GM20431 (cell line): Measurements from ENCODE around the gene CERS3.

Experiments
- in situ Hi-C: fragments of 300-500 bp; cut with MseI, MboI; formaldehyde crosslinking; loops from one replicate; pipeline ENCODE4 v1.15.0; 2020; ENCODE audit warnings: low sequenced_read_pairs; ENCODE audit not compliant: unreplicated experiment

CERS3 gene

DNA sequence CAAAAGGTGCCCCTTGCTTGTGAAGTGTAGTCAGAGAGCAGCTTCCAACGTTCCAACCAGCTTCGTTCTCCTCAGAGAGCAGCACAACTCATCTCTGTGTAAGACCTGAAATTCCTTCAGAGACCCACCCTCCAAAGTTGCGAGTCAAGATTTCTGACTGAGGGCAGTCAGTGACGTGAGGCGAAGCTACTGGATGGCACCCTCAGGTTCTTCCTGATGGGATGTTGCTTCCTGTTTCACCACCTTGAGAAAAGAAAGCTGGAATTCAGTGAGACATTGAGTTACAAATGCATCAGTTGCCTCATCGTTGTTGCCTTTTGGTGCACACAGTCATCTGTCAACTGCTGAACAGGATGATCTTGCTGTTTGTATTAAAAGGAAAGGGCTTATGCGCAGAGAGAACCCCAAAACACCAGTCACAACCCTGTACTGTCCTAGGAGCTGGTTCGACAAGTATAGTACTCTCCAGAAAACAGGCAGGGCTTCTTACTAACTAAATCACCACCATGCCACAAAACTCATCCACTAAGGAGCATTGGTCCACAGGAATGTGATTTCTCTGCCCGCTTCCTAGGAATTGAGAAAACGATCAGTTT lies at the start of gene CERS3:
Gene CERS3, minus strand, starts transcription at position 118 of the 596 bp plus-strand sequence. CDS start 27,101 bp downstream, outside the sequence.
- in situ Hi-C loops = no loop called here

- in situ Hi-C loops = no loop called here
Measured at GRCh38 chr15:100573526-100573925, 44.8 kb upstream of the CERS3 start.

GRCh38 chr15:100572362-100572983 lies 43.7 kb upstream of the CERS3 start:
- in situ Hi-C loops = no loop called here

GRCh38 chr15:100571592-100572167 lies 42.9 kb upstream of the CERS3 start:
- in situ Hi-C loops = no loop called here

DNA sequence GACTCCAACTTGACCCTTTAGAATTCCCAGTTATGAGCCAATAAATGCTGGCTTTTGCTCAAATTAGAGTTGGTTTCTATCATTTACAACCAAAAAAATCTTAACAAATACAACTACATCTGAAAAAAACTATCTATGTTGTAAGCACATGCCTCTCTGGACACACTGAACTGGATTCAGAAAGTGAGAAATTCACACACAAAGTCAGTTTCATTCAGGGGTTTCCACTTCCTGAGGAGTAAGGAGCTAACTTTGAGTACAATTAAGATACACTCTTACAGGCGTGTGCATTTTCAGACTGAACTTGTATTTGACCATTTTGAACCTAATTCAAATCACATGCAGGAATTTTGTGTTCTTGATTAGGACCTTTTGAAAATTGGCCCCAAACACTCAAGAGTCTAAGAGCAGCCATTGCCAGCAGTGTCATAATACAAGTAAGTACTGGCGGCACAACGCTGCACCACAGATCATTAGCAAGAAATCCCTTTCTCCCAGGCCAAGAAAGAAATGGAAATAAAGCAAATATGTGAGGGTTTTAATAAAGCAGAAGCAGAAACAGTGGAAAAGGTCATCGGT lies 42.1 kb upstream of the CERS3 start:
- in situ Hi-C loops = no loop called here

DNA sequence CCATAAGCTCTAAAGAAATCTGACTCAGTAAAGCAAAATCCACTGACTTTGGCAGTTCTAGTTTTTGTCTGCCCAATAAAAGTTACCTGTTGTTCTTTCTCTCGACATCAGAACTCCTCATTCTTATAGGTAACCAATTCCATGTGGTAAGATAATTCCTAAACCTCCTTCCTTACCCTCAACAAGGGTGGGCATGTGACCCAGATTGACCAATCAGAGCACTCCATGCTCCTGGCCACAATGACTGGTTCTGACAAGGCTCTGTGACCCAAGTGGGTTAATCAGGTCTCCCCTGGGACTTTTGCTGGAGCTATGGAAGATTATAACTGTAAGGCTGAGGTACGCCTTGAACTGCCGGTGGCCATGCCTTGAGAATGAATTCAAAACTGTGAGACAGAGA lies 41.5 kb upstream of the CERS3 start:
- in situ Hi-C loops = no loop called here

- in situ Hi-C loops = no loop called here
Measured at GRCh38 chr15:100569391-100569790, 40.6 kb upstream of the CERS3 start.

DNA sequence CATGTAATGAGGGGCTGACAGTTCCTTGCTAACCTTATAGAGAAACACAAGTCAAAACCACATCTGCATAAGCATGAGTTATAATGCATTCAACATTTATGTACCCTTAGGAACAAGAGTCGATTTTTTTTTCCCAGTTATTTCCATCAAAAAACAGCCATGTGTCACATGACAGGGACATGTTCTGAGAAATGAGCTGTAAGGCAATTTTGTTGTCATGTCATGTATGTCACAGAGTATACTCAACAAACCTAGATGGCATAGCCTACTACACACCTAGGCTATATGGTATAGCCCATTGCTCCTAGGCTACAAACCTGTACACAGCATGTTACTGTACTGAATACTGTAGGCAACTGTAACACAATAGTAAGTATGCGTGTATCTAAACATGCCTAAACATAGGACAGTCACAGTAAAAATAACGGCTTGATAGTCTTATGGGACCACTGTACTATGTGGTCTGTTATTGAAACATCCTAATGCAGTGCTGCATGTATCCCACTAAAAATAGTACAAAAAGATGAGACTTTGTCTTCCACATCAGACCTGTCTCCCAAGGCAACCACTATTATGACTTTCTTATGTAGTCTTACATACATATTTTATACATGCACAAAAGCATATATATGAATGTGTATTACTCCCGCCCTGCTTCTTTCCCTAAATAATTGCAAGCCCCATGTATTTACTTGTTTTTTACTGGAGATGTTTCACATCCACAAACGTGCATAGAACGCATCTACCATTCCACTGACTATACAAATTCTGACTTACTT lies 38.3 kb upstream of the CERS3 start:
- in situ Hi-C loops = no loop called here

DNA sequence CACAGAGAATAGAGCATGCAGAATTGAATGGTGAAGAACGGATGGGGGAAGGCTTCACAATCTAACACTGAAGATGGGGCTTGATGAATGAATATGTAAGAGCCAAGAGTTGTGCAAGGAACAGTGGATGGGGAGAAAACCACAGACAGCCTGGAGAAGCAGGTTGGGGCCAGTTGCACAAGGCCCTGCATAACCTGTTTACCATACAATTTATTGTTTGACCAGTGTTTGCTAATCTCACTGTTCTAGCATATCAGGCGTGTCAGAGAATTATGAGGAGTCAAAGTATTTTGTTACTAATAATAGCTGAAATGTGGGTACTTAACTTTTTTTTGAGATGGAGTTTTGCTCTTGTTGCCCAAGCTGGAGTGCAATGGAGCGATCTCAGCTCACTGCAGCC lies 36.8 kb upstream of the CERS3 start:
- in situ Hi-C loops = no loop called here

DNA sequence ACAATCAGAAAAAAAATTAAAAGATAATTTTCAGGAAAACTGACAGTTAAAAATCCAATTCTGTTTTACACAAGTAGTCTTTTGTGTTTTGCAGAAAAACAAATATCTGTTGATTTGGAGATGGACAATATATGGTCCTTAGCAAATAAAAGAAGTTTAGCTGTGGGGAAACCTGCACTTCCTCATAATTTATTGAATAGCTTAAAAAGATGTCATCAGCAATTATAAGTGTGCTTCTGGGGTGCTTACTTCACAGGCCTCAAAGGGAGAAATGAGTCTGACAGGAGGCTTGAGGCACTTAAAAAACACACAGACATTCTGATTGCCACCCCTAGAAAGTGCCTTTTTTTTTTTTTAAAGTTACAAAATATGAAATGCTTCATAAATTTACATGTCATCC lies 31.6 kb upstream of the CERS3 start:
- in situ Hi-C loops = no loop called here

- in situ Hi-C loops = no loop called here
Measured at GRCh38 chr15:100559330-100559729, 30.6 kb upstream of the CERS3 start.

DNA sequence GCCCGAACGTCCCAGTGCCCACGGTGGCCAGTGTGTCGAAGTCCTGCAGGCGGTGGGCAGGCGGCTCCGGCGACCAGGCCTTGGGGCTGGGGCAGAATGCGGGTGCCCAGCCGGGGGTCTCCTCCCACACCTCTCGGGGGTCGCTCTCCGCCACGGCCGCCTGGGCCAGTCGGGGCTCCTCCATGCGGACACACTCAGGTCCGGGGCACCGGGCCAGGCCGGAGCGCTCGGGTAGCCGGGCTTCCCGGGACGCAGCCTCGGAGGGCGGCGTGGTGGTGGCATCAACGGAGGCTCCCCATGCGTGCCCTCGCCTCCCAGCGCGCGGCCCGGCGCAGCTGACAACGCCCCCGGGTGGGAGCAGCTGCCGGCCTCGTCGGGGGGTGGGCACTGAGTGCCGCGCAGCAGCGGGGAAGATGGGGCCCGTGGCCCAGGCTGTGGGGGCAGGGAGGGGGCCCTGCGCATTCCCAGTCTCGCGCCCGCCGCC lies 30.1 kb upstream of the CERS3 start:
- in situ Hi-C loops = no loop called here

- in situ Hi-C loops = no loop called here
Measured at GRCh38 chr15:100553468-100553867, 24.7 kb upstream of the CERS3 start.

GRCh38 chr15:100547961-100548360 lies 19.2 kb upstream of the CERS3 start:
- in situ Hi-C loops = no loop called here

- in situ Hi-C loops = no loop called here
Measured at GRCh38 chr15:100544946-100545345, 16.2 kb upstream of the CERS3 start.

- in situ Hi-C loops = no loop called here
Measured at GRCh38 chr15:100544338-100544841, 15.6 kb upstream of the CERS3 start.

- in situ Hi-C loops = no loop called here
Measured at GRCh38 chr15:100542290-100542689, 13.5 kb upstream of the CERS3 start.

- in situ Hi-C loops = no loop called here
Measured at GRCh38 chr15:100537331-100537730, 8.6 kb upstream of the CERS3 start.

DNA sequence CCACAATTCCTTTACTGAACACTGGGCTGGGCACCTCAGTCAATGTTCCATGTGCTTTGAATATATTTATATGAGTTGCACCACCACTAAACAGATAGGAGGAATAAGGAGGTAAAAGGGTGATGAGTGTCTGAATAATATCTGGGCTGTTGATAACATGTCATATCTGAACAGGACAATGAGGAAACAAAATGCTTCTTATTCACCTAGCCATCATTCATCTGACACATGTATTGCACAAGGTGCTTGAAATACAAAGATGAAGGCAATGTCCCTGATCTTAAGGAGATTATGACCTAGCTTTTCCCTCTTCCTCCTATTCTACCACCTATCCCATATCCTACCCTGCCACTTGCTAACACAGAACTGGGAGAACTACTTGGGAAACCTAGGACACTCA lies 8.0 kb upstream of the CERS3 start:
- in situ Hi-C loops = no loop called here

DNA sequence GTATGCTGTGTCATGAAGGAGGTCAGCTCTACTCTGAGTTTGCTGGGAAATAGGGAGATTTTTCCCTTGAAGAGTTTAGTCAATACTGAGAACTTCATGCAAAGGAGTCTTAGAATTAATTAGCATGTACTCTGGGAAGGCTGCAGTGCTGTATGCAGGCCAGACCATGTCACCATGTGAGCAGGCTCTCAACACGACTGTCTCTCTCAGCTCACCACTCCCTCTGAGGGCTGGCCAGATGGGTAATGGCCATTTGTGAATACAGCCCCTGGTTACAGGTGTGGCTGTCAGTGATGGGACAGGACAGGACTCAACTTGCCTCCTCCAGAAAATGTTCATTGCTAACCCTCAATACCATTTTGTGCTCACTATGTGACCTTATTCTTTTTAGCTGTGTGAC lies 5.1 kb upstream of the CERS3 start:
- in situ Hi-C loops = no loop called here
